DOHH2 (cell line): ENCODE results near the gene NUTM2E.
"Not testable (repeated sequence)": the region's sequence is repeated elsewhere in the genome, so short reads cannot be mapped to it uniquely, and the experiment has no call there.

ENCODE experiments used
- H3F3A ChIP-seq: fragments of 200-600 bp; sonication (generic), shearing (Covaris generic); 2 replicates; pipeline ENCODE4 v1.6.0; 2016; ENCODE audit warnings: antibody characterized with exemption, mild to moderate bottlenecking; ENCODE audit not compliant: control insufficient read depth, insufficient read depth
- H3K27ac ChIP-seq: fragments of 200-600 bp; sonication (generic); 2 replicates; pipeline ENCODE4 v1.5.1; 2014; ENCODE audit warnings: low read depth, mild to moderate bottlenecking, low read length, moderate library complexity
- H3K27me3 ChIP-seq: fragments of 200-600 bp; sonication (generic); 2 replicates; pipeline ENCODE4 v1.6.1; 2014; ENCODE audit warnings: mild to moderate bottlenecking, low read length, mixed read lengths; ENCODE audit not compliant: control insufficient read depth
- H3K36me3 ChIP-seq: fragments of 200-600 bp; sonication (generic); 2 replicates; pipeline ENCODE4 v1.6.1; 2014; ENCODE audit warnings: mild to moderate bottlenecking, low read length, moderate library complexity, mixed read lengths; ENCODE audit not compliant: control insufficient read depth
- H3K4me1 ChIP-seq: fragments of 200-600 bp; sonication (generic); 2 replicates; pipeline ENCODE4 v1.6.1; 2014; ENCODE audit warnings: mild to moderate bottlenecking, low read length, mixed read lengths; ENCODE audit not compliant: control insufficient read depth
- H3K4me2 ChIP-seq: fragments of 200-600 bp; sonication (generic); 2 replicates; pipeline ENCODE4 v1.6.0; 2014; ENCODE audit warnings: mild to moderate bottlenecking, low read length, moderate library complexity
- H3K4me3 ChIP-seq: fragments of 200-600 bp; sonication (generic); 2 replicates; pipeline ENCODE4 v1.5.1; 2014; ENCODE audit warnings: mild to moderate bottlenecking, low read length, mixed read lengths
- H3K79me2 ChIP-seq: fragments of 200-600 bp; sonication (generic); 2 replicates; pipeline ENCODE4 v1.6.1; 2014; ENCODE audit warnings: mild to moderate bottlenecking, low read length, mixed read lengths; ENCODE audit not compliant: control insufficient read depth
- H3K9me2 ChIP-seq: fragments of 200-600 bp; sonication (generic); replicated peaks from 2 replicates; pipeline ENCODE4 v1.6.1; 2014; ENCODE audit warnings: mild to moderate bottlenecking, low read length, mixed read lengths; ENCODE audit not compliant: control insufficient read depth
- H3K9me3 ChIP-seq: fragments of 200-600 bp; sonication (generic); 2 replicates; pipeline ENCODE4 v1.6.1; 2014; ENCODE audit warnings: antibody characterized with exemption, low read length, mixed read lengths; ENCODE audit not compliant: control insufficient read depth, insufficient read depth
- H4K20me1 ChIP-seq: fragments of 200-600 bp; sonication (generic); 2 replicates; pipeline ENCODE4 v1.6.0; 2014; ENCODE audit warnings: low read depth, mild to moderate bottlenecking, antibody characterized with exemption, low read length, moderate library complexity; ENCODE audit not compliant: control insufficient read depth, insufficient read depth

The NUTM2E gene

GRCh38 chr10:79833833-79834232 is 7.3 kb downstream of the NUTM2E start:
- not testable (repeated sequence) for H3K4me2 ChIP-seq, H3K4me1 ChIP-seq, H3K36me3 ChIP-seq, H3K9me2 ChIP-seq, H3F3A ChIP-seq, H3K79me2 ChIP-seq, H3K27me3 ChIP-seq, H3K9me3 ChIP-seq, H3K4me3 ChIP-seq, H3K27ac ChIP-seq, H4K20me1 ChIP-seq

- not testable (repeated sequence) for H3K36me3 ChIP-seq, H3K4me1 ChIP-seq, H3F3A ChIP-seq, H3K27me3 ChIP-seq, H3K9me2 ChIP-seq, H3K4me2 ChIP-seq, H3K9me3 ChIP-seq, H3K27ac ChIP-seq, H4K20me1 ChIP-seq, H3K79me2 ChIP-seq, H3K4me3 ChIP-seq
These were observed 9.4 kb downstream of the NUTM2E start for GRCh38 chr10:79835891-79836290.

GRCh38 chr10:79836891-79837290 is 10.4 kb downstream of the NUTM2E start:
- not testable (repeated sequence) for H3K27me3 ChIP-seq, H3K9me2 ChIP-seq, H4K20me1 ChIP-seq, H3F3A ChIP-seq, H3K4me1 ChIP-seq, H3K36me3 ChIP-seq, H3K4me2 ChIP-seq, H3K27ac ChIP-seq, H3K9me3 ChIP-seq, H3K79me2 ChIP-seq, H3K4me3 ChIP-seq

- not testable (repeated sequence) for H3K36me3 ChIP-seq, H3K27me3 ChIP-seq, H3K9me3 ChIP-seq, H4K20me1 ChIP-seq, H3K4me1 ChIP-seq, H3K4me3 ChIP-seq, H3K9me2 ChIP-seq, H3K27ac ChIP-seq, H3K79me2 ChIP-seq, H3F3A ChIP-seq, H3K4me2 ChIP-seq
These were observed 11.9 kb downstream of the NUTM2E start for GRCh38 chr10:79838441-79838840.

GRCh38 chr10:79853191-79853854 is 26.8 kb downstream of the NUTM2E start:
- H3K36me3 ChIP-seq, H3K4me2 ChIP-seq, H4K20me1 ChIP-seq, H3K9me3 ChIP-seq, H3K27me3 ChIP-seq, H3K79me2 ChIP-seq, H3K4me3 ChIP-seq, H3K9me2 ChIP-seq, H3K27ac ChIP-seq, H3F3A ChIP-seq, H3K4me1 ChIP-seq: not testable (repeated sequence)

GRCh38 chr10:79862269-79862668 is 35.7 kb downstream of the NUTM2E start:
- H3K27ac ChIP-seq, H3K36me3 ChIP-seq, H3K9me3 ChIP-seq, H3K9me2 ChIP-seq, H3K79me2 ChIP-seq, H4K20me1 ChIP-seq, H3K4me3 ChIP-seq, H3K27me3 ChIP-seq, H3K4me1 ChIP-seq, H3K4me2 ChIP-seq, H3F3A ChIP-seq: not testable (repeated sequence)

- H3F3A ChIP-seq, H3K79me2 ChIP-seq, H3K36me3 ChIP-seq, H3K4me2 ChIP-seq, H3K9me3 ChIP-seq, H4K20me1 ChIP-seq, H3K27ac ChIP-seq, H3K27me3 ChIP-seq, H3K4me3 ChIP-seq, H3K4me1 ChIP-seq, H3K9me2 ChIP-seq: not testable (repeated sequence)
These were observed 36.3 kb downstream of the NUTM2E start for GRCh38 chr10:79862803-79863202.

- H3K9me2 ChIP-seq, H3K4me1 ChIP-seq, H3K4me3 ChIP-seq, H3K27me3 ChIP-seq, H3K4me2 ChIP-seq, H3F3A ChIP-seq, H3K9me3 ChIP-seq, H4K20me1 ChIP-seq, H3K27ac ChIP-seq, H3K79me2 ChIP-seq, H3K36me3 ChIP-seq: not testable (repeated sequence)
These were observed 40.5 kb downstream of the NUTM2E start for GRCh38 chr10:79866903-79867551.
